Endothelial cell of umbilical vein (primary cell): ENCODE data around the gene CACNA1C. TPM values are rescaled to one million over a fixed set of nuclear protein-coding genes. Genes with fewer than 3 reads are reported as not detected.

Experiments used
- BruUV-seq: library from RNA; stranded (reverse); fragments of 400-500 nt; replicated peaks from 2 replicates; lab custom pipeline; 2021; lab: Mats Ljungman, UMichigan
- CTCF ChIA-PET: fragments of 300-600, 350-600 bp; sonication (Branson Sonifier 250); formaldehyde crosslinking; loops from one replicate; lab custom pipeline; 2021; ENCODE audit warnings: antibody characterized with exemption, inconsistent platforms; lab: Charles Lee
- POLR2A ChIA-PET: fragments of 300-600, 350-600 bp; sonication (Branson Sonifier 250); formaldehyde crosslinking; loops from one replicate; lab custom pipeline; 2021; ENCODE audit warnings: antibody characterized with exemption, inconsistent platforms; lab: Charles Lee
- DNase-seq: peaks from one replicate; pipeline ENCODE4 v3.0.0-alpha.2; 2011; ENCODE audit warnings: low read depth, low spot score
- FAIRE-seq: peaks from 2 replicates; lab custom pipeline; 2011; peaks lifted over from hg19 to GRCh38; lab: Jason Lieb, UNC
- H2AFZ ChIP-seq: 2 replicates; pipeline ENCODE4 v1.6.0; 2012; ENCODE audit warnings: low read depth, low read length, control low read depth, inconsistent platforms
- H3K27ac ChIP-seq: 2 replicates; pipeline ENCODE4 v1.5.1; 2011; ENCODE audit warnings: low read depth, mild to moderate bottlenecking, control low read depth, low read length, moderate library complexity; ENCODE audit not compliant: insufficient read depth
- H3K27me3 ChIP-seq, 2 experiments: 2 replicates each; pipeline versions ENCODE4 v1.6.0 to v1.6.1; 2011; ENCODE audit warnings: low read length in 2 of 2, mixed read lengths in 1 of 2; ENCODE audit not compliant: control insufficient read depth in 2 of 2, insufficient read depth in 2 of 2
- H3K36me3 ChIP-seq, 2 experiments: 2 replicates in 1 of 2; 3 replicates in 1 of 2; pipeline ENCODE4 v1.5.1; 2011; ENCODE audit warnings: low read length in 2 of 2, mild to moderate bottlenecking in 1 of 2, moderate library complexity in 1 of 2; ENCODE audit not compliant: control insufficient read depth in 2 of 2, insufficient read depth in 2 of 2; ENCODE audit errors: extremely low read depth in 1 of 2
- H3K4me1 ChIP-seq: 3 replicates; pipeline ENCODE4 v1.5.1; 2011; ENCODE audit warnings: mild to moderate bottlenecking, low read length; ENCODE audit not compliant: control insufficient read depth, insufficient read depth; ENCODE audit errors: extremely low read depth
- H3K4me2 ChIP-seq: 2 replicates; pipeline ENCODE4 v1.6.1; 2011; ENCODE audit warnings: low read length, control low read depth, mixed read lengths; ENCODE audit not compliant: insufficient read depth
- H3K4me3 ChIP-seq, 3 experiments: fragments of 200-600 bp in 1 of 3; sonication (generic), shearing (Covaris generic) in 1 of 3; replicated peaks in 1 of 3; 2 replicates each; pipeline ENCODE4 v1.5.1; 2011 to 2016; ENCODE audit warnings: control low read depth in 3 of 3, low read length in 3 of 3, mild to moderate bottlenecking in 2 of 3, inconsistent platforms in 1 of 3, low read depth in 1 of 3, moderate library complexity in 1 of 3; ENCODE audit not compliant: insufficient read depth in 1 of 3
- H3K79me2 ChIP-seq: 2 replicates; pipeline ENCODE4 v1.6.0; 2012; ENCODE audit warnings: low read length, inconsistent platforms; ENCODE audit not compliant: control insufficient read depth, insufficient read depth
- H3K9ac ChIP-seq: replicated peaks from 2 replicates; pipeline ENCODE3; 2011; ENCODE audit warnings: low read length, control low read depth; ENCODE audit not compliant: insufficient read depth; ENCODE audit errors: extremely low read depth
- H3K9me1 ChIP-seq: replicated peaks from 3 replicates; pipeline ENCODE4 v1.6.0; 2011; ENCODE audit warnings: mild to moderate bottlenecking, low read length; ENCODE audit not compliant: control insufficient read depth, insufficient read depth; ENCODE audit errors: extremely low read depth
- H3K9me3 ChIP-seq: replicated peaks from 2 replicates; pipeline ENCODE4 v1.5.1; 2012; ENCODE audit warnings: low read length, inconsistent platforms; ENCODE audit not compliant: control insufficient read depth, insufficient read depth
- H4K20me1 ChIP-seq: replicated peaks from 2 replicates; pipeline ENCODE3; 2011; ENCODE audit warnings: mild to moderate bottlenecking, low read length; ENCODE audit not compliant: control insufficient read depth, insufficient read depth; ENCODE audit errors: extremely low read depth
- CTCF ChIP-seq, 2 donors: IDR thresholded peaks; 1 replicate in 1 of 2; 2 replicates in 1 of 2; pipeline ENCODE4 v1.5.1; 2011; ENCODE audit warnings: low read length in 2 of 2, mild to moderate bottlenecking in 2 of 2, moderate library complexity in 2 of 2, control low read depth in 1 of 2, inconsistent platforms in 1 of 2, low read depth in 1 of 2; ENCODE audit not compliant: insufficient read depth in 1 of 2; ENCODE audit errors: extremely low read depth in 1 of 2
- FOS ChIP-seq: IDR thresholded peaks from 2 replicates; pipeline ENCODE4 v1.6.1; 2011; ENCODE audit warnings: mild to moderate bottlenecking, low read length, moderate library complexity, borderline replicate concordance; ENCODE audit not compliant: insufficient read depth
- GATA2 ChIP-seq: IDR thresholded peaks from 2 replicates; pipeline ENCODE4 v1.7.0; 2011; ENCODE audit warnings: low read depth, mild to moderate bottlenecking, moderate library complexity, mixed read lengths, low read length; ENCODE audit not compliant: insufficient read length, insufficient read depth
- JUN ChIP-seq: IDR thresholded peaks from 2 replicates; pipeline ENCODE4 v1.6.1; 2011; ENCODE audit warnings: borderline replicate concordance, low read depth; ENCODE audit not compliant: insufficient read length, insufficient read depth
- MAX ChIP-seq: IDR thresholded peaks from 2 replicates; pipeline ENCODE4 v1.6.1; 2011; ENCODE audit not compliant: insufficient read depth, insufficient read length
- MYC ChIP-seq: IDR thresholded peaks from one replicate; pipeline ENCODE4 v1.6.1; 2011; ENCODE audit warnings: mild to moderate bottlenecking, low read depth, low read length
- POLR2A ChIP-seq: IDR thresholded peaks from 2 replicates; pipeline ENCODE4 v1.6.1; 2012; ENCODE audit warnings: low read depth, mild to moderate bottlenecking, control low read depth, low read length
- POLR2AphosphoS5 ChIP-seq: IDR thresholded peaks from 2 replicates; pipeline ENCODE4 v1.6.1; 2012; ENCODE audit warnings: low read depth, mild to moderate bottlenecking, control low read depth, low read length, moderate library complexity; ENCODE audit not compliant: insufficient read depth
- dilution Hi-C: fragments of 300-500 bp; cut with MboI; formaldehyde crosslinking; loops from one replicate; pipeline ENCODE4 v1.15.0; 2019; ENCODE audit warnings: low sequenced_read_pairs; ENCODE audit not compliant: extremely low pct_ligation_motif_present
- intact Hi-C: fragments of 100-400 bp; cut with micrococcal nuclease; formaldehyde crosslinking; loops from one replicate; pipeline ENCODE4 v1.10.0; 2022
- polyA plus RNA-seq, 4 experiments: library from polyadenylated mRNA; depleted of rRNA in 3 of 4; stranded (reverse) in 3 of 4; unstranded in 1 of 4; fragments of >200 nt; gene quantifications; 2 replicates each; pipeline versions ENCODE4 v1.2.1 to v1.2.3, GENCODE V29; 2011 to 2012; ENCODE audit warnings: missing spikeins in 1 of 4
- total RNA-seq: library from RNA; stranded (reverse); gene quantifications from 2 replicates; pipeline ENCODE4 v1.2.3, GENCODE V29; 2021

CACNA1C gene
- total and polyA plus RNA-seq, 2 donors (not counting 3 experiments of a cell fraction or from before 2014, with no cell fraction given): not detected

GRCh38 chr12:2335916-2336315 lies 283.1 kb downstream of the CACNA1C start:
- H4K20me1 ChIP-seq: no peaks in the 10 kb centered on the region
- intact Hi-C loops (loop anchor here (1.0 to 5.0 kb wide), 2 partner anchors 12 to 61 kb away; no protein-coding TSS in a partner anchor), dilution Hi-C loops (no loop called here)
- H3K4me2 ChIP-seq: peak overlapping the region; percentile 23
- H3K9me3 ChIP-seq: no peaks in the 10 kb centered on the region
- BruUV-seq: no TSS peak
- H2AFZ ChIP-seq: no peak overlapping the region
- no peak for DNase-seq
- H3K9me1 ChIP-seq: no peaks in the 10 kb centered on the region
- no peaks in the 10 kb centered on the region for H3K27me3 ChIP-seq
- CTCF ChIA-PET: no interaction called here
- FAIRE-seq: no peak
- peak overlapping the region; percentile 87 for H3K27ac ChIP-seq
- H3K4me1 ChIP-seq: peaks cover 41% of the 10 kb centered on the region
- no peak overlapping the region for H3K9ac ChIP-seq
- TF ChIP-seq CTCF (IDR thresholded peaks at IDR 0.05; ENCODE audit: extremely low read depth in 1 of 2, insufficient read depth in 1 of 2, low read depth in 1 of 2, low read length in 2 of 2) (no peak), MYC (no peak), POLR2AphosphoS5 (no peak), POLR2A (no peak)
- H3K4me3 ChIP-seq: no peak overlapping the region
- no peaks in the 10 kb centered on the region for H3K36me3 ChIP-seq
- no peaks in the 10 kb centered on the region for H3K79me2 ChIP-seq
- POLR2A ChIA-PET: no interaction called here

GRCh38 chr12:2336409-2336829 lies 283.6 kb downstream of the CACNA1C start:
- H2AFZ ChIP-seq: peak overlapping the region; percentile 3
- H4K20me1 ChIP-seq: no peaks in the 10 kb centered on the region
- TF ChIP-seq POLR2AphosphoS5 (peak; percentile 33), MAX (no peak), JUN (peak; percentile 84), POLR2A (peak; percentile 28), GATA2 (peak; percentile 68), FOS (peak; percentile 84), CTCF (IDR thresholded peaks at IDR 0.05; ENCODE audit: extremely low read depth in 1 of 2, insufficient read depth in 1 of 2, low read depth in 1 of 2, low read length in 2 of 2) (no peak)
- FAIRE-seq (peak; percentile 98), DNase-seq (peak; percentile 86)
- H3K79me2 ChIP-seq: no peaks in the 10 kb centered on the region
- intact Hi-C loops: loop anchor here (5.0 kb wide), 1 partner anchor 61 kb away; no protein-coding TSS in a partner anchor
- no peaks in the 10 kb centered on the region for H3K9me1 ChIP-seq
- no peaks in the 10 kb centered on the region for H3K9me3 ChIP-seq
- no peak overlapping the region for H3K4me3 ChIP-seq
- CTCF ChIA-PET: interaction anchor here (0.6 kb wide), 1 partner anchor 21 kb away, joined by 3 read pairs; no protein-coding TSS in a partner anchor
- peak overlapping the region; percentile 23 for H3K4me2 ChIP-seq
- peak overlapping the region; percentile 87 for H3K27ac ChIP-seq
- dilution Hi-C loops: no loop called here
- peaks cover 41% of the 10 kb centered on the region for H3K4me1 ChIP-seq
- H3K27me3 ChIP-seq: no peaks in the 10 kb centered on the region
- peak overlapping the region; percentile 35 for H3K9ac ChIP-seq
- POLR2A ChIA-PET: no interaction called here
- H3K36me3 ChIP-seq: no peaks in the 10 kb centered on the region
- BruUV-seq: no TSS peak
